HG02759 (cell line): Measurements from ENCODE around the gene ELL.
"Not testable (repeated sequence)": the region's sequence is repeated elsewhere in the genome, so short reads cannot be mapped to it uniquely, and the experiment has no call there.

Experiments
- ATAC-seq: cut with Tn5 transposase; IDR thresholded peaks from one replicate; pipeline ENCODE4 v1.9.1; 2021; ENCODE audit warnings: mild to moderate bottlenecking, moderate library complexity; ENCODE audit not compliant: unreplicated experiment

The ELL gene

DNA sequence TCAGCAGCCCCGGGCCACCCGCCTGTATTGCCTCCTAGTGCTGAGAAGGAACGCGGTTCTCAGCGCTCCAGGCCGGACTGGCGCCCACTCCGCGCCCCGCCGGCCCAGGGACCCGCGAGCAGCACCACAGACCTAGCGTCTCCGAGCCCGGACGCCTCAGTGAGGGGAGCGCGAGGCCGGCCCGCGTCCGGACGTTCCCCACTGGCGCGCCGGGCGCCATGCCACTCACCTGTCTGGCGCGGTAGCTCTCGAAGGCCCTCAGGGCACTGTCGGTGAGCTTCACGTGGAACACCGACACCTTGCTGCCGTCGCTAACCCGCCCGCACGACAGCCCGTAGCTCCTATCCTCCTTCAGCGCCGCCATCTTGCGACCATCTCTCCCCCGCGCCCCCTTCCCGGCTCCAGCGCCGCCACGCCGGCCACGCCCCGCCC is at the start of gene ELL:
TSS of gene ELL (minus strand) at position 379 of the 432 bp plus-strand sequence. CDS start at position 364, 15 bp downstream.
- peak; percentile 3 for ATAC-seq

DNA sequence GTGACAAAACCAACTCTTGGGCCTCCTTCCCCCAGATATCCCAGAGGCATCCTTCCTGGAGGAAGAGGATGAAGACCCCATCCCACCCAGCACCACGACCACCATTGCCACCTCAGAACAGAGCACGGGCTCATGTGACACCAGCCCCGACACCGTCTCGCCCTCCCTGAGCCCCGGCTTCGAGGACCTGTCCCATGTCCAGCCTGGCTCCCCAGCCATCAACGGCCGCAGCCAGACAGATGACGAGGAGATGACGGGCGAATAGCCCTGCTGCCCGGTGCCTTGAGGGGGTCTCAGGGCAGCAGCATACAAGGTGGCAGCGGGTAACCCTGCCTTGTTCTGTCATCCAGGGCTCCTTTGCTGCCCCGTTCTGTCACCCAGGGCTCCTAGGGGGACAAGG is 46.5 kb upstream of the ELL start:
- no peak for ATAC-seq

DNA sequence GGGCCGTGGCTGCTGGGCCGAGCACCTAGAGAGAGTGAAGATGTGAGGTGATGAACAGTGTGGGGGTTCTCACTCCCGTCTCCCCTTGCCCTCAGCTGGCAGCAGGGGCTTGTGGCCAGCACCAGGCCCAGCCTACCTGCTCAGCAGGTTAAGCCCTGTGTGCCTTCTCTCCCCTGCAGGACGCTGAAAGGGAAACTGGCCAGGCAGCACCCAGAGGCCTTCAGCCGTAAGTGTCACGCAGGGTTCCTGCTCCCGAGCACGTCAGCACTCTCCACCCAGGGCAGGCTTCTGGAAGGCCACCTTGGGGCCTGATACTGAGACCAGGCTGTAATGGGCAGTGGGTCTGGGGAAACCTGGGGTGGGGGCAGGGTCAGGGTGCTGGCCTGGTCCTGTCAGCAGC is 45.1 kb upstream of the ELL start:
- no peak for ATAC-seq

DNA sequence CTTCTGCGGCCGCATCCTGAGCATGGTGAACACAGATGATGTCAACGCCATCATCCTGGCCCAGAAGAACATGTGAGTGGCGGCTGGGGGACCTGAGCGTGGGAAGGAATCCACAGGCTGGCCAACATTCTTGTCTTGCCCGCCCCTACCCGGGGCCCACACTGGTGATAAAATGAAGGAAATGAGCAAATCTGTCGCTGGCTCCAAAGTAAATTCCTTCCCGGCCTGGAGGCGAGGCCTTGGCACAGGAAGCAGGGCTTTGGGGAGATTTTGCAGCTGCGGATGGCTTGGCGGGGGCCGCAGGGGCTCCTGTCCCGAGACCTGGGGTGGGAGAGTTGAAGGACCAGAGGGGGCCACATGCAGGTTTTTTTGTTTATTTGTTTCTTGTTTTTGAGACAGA is 40.2 kb upstream of the ELL start:
- no peak for ATAC-seq

DNA sequence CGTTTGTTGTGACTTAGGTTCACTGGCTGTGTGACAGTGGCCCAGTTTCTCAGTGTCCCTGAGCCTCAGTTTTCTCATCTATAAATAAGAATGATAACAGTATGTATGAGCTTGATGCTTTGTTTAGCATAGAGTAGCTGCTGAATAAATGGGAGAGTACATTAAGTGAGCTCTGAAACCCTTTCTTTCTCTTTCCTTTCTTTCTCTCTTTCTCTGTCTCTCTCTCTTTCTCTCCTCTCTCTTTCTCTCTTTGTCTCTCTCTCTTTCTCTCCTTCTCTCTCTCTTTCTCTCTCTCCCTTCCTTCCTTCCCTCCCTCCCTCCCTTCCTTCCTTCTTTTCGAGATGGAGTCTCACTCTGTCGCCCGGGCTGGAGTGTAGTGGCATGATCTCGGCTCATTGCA is 37.8 kb upstream of the ELL start:
- ATAC-seq, result no peak

DNA sequence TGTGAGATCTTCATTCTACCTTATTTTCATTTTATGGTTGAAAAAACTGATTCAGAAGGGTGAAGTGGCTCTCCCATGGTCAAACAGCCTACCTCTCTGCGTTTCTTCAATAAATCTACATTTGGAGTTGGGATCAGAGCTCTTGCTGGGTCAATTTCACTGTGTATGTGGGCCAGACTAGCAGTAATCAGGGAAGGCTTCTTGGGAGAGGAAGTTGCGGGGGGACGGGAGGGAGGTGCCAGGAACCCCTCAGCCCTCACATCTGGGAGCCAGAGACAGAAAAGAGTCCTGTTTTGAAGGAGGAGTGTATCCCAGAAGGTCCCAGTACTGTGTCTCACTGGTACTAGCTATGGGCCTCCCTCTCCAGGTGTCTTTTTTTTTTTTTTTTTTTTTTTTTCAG is 36.7 kb upstream of the ELL start:
- ATAC-seq, result no peak

DNA sequence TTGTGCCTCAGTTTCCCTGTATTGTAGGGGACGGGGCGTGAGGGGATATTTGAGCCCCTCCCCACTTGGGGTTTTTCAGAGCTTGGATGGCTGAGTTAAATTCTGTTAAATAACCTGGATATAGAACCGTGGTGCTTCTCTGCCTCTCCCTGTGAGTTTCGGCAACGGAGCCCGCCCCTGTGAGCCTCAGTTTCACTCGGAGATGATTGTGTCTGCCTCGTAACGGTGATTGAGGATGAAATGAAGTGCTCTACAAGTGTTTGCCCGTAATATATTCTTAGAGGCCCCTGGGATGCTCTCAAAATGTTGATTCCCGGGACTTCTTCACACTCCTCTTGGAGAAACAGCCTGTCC is 36.3 kb upstream of the ELL start:
- no peak for ATAC-seq

DNA sequence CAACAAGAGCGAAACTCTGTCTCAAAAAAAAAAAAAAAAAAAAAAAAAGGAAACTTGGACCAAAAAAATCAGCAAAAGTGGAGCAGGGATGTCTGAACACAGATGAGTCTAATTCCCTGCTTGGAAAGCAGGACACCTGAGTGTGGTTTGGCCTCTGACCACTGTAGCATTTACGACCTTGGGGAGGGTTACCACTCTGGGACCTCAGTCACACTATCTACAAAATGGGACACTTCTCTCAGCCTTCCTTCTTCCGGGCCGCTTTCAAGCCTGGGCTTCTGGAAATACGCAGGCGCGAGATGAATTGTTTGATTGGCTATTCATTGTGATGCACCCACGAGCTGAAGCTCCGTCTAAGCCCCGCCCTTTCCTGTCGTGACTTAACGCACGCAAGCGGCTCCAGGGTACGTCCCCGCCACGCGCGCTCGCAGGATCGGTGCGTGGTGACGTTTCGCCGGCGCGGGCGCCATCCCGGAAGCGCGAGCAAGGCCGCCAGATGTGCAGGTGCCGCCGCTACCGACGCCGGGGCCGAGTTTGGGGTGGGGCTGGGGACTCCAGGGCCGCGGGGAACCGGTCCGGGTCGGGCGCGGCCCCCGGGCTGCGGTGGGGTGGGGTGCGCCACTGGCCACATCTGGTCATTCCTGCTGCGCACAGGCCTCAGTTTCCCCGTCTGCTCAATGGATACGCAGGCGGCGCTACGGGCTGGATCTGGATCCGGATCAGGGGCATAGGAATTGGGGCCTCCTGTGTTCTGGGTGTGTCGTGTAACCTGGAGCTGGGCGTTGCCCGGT is 35.7 kb upstream of the ELL start, which contains the start of gene KXD1:
TSS of gene KXD1 (plus strand) at position 460 of the 791 bp plus-strand sequence. CDS start 4,187 bp downstream, outside the sequence.
- ATAC-seq, result peak; percentile 96

DNA sequence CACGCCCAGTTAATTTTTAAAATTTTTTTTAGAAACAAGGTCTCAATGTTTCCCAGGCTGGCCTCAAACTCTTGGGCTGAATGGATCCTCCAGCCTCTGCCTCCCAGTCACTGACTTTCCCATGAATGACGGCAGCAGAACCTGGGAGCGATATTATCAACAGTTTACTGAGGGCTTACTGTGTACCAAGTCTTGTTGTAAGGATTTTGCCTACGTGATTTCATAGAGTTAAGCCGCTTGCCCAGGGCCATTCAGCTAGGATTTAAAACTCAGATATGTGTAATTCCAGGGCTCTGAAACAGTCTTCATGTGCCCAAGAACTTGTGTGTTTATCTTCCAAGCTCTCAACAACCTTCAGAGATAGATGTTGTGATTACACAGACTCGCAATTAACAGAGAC is 29.8 kb upstream of the ELL start:
- no peak for ATAC-seq

DNA sequence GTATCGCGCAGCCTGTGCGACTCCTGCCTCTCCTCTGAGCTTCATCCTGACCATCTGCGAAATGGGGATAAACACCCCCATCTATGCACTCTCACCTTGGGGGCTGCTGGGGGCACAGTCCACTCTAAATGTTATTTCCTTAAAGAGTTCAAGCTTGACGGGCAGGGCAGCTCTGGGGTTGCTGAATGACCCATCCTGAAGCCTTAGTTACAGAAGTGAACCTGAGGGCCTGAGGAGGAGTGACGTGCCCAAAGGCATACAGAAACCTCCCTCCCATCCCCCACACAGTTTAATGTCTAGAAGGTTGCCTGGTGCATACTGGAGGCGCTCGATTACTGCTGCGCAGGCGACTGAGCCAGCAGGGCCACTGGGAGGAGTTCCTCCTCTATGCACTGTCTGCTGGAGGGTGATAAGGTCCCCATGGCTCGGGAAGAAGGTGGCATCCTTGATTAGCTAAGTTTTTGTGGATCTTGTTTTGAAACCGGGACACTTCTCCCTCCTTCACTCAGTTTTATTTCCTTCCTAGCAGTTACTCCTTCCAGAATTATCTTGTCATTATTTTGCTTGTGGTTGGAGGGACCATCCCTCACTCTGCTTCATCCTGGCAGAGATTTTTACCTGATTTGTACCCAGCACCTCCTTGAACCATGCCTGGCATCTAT is 22.1 kb upstream of the ELL start:
- ATAC-seq, result peak; percentile 52

DNA sequence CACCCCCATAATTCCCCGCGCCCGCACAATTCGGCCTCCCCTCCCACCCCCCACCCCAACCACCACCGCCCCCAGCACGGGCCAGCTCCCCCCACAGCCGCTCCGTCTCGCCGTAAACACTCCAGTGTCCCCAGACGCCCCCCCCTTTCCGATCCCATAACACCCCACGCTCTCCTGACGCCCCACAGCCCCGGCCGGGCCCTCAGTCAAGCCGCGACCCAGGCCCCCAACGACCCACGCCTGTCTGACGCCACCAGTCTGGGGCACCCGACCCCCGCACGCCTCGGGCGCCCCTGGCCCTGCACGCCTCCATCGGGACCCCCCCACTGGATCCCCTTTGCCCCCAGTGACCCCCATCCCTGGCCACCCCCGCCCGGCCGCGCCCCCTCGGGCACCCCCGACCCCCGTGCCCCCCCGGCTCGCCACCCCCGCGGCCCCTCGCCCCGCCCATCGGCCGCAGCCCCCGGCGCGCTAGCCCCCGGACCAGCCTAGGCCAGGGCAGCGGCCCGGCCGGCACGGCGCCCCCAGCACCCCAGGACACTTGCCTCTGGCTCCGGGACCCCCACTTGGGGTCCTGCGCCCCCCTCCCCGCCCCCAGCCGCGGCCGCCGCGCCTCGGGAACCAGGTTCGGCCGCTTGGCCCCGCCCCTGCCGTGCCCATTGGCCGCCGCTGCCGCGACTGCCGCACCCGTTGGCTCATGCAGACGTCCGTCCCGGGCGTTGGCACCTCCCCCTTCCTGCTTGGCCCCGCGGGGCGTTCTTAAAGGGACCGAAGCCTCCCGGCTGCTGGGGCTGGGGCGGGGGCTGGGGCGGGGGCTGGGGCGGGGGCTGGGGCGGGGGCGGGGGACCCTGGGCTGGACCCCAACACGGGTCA is 21.3 kb upstream of the ELL start, which contains the start of gene FKBP8:
TSS of gene FKBP8 (minus strand) at position 633 of the 873 bp plus-strand sequence. CDS start 1,603 bp downstream, outside the sequence.
- ATAC-seq, result peak; percentile 96

DNA sequence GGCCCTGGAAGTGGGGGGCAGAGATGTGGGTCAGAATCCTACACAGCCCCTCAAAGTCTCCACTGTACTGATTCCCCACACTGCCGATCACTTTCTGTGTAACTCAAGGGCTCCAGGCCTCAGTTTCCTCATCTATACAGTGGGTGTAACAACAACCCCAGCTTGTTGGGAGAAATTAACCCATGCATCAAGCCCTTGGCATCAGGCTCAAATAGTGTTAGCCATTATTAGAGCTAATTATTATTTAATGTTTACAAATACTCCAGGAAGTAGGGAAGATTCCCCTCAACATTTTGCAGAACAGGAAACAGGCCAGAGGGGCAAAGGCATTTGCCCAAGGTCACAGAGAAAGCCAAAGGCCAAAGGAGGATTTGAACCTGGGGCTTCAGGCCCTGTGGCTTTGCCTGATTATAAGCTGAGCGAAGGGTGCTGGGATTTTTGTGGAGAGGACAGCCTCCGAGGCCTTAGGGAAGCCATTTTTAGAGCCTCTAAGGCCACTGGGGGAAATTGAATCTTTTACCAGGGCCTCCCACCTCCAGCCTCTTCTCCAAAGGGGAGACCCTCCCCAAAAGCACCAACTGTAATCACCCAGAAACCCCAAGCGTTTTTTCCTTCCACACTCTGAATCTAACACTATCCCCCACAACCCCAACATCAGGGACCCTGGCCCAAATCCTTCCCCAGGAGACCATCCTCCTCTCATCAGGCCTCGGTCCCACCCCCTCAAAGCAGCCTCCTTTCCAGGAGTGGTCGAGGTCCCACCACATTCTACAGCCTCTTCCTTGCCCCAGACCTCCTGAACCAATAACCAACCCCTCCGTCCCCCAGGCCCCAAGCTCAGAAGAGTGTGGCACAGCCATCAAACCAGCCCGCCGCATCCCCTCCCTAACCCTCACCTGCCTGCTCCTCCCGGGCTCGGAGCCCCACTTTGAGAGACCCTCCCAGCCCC is 20.4 kb upstream of the ELL start:
- no peak for ATAC-seq

DNA sequence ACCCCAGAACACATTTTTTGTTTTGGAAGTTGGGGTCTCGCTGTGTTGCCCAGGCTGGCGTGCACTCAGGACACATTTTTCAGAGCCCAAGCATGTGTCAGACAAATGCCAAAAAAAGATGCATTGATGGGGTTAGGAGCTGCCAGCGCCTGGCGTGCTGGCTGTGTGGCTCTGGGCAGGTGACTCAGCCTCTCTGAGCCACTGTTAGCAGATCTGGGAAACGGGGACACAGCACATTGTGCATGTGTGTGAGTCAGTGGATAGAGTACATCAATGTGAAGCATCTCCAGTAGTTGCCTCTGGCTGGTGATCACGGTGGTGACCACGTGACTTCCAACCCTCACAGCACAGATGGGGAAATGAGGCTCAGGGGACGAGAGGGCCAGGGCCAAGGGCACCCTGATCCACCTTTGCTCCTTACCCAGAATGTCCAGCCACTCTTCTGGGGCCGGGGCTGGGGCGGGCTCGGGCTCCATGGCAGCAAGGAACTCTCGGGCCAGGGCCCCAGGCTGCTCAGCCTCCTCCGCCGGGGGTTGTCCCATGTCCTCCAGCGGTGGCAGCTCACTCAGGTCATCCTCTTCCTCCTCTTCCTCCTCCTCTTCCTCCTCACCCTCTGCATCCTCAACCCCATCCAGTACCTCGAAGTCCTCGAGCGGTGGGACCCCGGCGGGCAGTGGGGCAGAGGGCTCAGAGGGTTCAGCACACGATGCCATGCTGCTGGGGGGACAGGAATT is 19.6 kb upstream of the ELL start:
- ATAC-seq, result no peak

DNA sequence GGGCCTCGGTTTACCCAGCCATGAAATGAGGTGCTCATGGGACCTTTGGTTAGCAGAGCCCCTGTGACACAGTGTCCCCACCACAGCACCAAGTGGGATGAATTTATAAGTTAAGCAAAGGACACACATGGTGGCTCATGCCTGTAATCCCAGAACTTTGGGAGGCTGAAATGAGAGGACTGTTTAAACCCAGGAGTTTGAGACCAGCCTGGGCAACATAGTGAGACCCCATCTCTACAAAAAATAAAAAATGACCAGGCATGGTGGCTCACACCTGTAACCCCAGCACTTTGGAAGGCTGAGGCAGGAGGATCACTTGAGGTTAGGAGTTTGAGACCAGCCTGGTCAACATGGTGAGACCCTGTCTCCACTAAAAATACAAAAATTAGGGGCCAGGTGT is 18.3 kb upstream of the ELL start:
- not testable (repeated sequence) for ATAC-seq

DNA sequence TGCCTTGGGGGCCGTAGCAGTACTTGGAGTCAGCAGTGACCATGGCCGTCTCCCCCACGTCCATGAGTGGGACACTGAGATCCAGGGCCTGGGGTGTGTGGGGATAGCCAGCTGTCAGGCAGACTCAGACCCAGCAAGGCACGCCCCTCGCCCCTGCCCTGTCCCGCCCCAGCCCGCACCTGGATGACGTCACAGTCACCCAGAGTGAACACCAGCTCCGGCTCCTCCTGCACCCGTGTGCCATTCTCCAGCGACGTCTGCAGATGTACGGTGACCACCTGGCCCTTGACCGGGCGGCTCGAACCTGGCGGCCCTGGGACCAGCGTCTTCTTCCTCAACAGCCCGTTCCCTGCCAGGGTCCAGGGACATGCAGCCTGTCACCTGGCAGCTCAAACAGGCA is 17.5 kb upstream of the ELL start:
- no peak for ATAC-seq

DNA sequence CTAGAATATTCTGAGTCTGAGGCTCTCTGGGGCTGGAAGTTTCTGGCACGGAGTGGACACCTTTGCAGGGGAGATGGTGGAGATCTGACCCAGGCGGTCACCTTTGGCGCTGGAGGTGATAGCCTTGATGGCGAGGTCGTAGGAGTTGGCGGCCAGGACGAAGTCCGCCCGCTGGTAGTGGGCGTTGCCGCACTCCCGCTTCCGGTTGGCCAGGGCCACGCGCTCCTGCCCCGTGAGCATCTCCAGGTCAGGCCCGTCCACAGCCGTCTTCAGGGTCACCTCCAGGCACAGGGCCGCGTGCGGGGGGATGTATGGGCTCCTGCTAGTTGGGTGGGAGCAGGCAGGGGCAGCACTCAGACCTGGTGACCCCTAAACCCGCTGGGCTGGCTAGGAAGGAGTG is 16.2 kb upstream of the ELL start:
- ATAC-seq, result no peak

DNA sequence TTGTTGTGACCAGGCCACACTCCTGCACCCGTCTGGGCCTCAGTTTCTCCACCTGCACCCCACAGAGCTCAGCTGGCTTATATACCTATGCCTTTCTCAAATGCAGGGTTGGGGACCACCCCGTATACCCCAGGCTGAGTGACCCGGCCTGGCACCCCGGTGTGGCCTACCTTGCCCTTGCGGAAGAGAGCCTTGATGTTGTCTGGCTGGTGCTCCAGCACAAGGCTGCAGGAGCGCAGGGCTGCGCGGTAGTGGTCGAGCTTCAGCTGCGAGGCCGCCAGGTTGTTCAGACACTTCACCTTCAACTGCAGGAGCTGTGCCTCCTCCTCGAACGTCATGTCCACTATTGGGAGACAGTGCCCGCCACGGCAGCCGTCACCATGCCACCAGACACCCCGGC is 15.6 kb upstream of the ELL start:
- ATAC-seq, result no peak

DNA sequence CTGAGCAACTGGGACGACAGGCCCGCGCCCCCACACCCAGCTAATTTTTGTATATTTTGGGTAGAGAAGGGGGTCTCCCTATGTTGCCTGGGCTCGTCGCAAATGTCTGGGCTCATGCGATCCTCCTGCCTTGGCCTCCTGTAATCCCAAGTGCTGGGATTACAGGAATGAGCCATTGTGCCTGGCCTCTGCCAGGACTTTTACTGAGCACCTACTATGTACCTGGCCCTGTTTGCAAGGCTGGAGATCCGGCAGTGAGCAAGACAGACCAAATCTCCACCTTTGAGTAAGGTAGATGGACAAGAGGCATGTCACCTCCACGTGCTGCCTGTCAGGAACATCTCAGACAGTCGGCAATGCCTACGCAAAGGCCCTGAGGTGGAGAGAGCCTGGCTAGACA is 14.6 kb upstream of the ELL start:
- ATAC-seq, result no peak

DNA sequence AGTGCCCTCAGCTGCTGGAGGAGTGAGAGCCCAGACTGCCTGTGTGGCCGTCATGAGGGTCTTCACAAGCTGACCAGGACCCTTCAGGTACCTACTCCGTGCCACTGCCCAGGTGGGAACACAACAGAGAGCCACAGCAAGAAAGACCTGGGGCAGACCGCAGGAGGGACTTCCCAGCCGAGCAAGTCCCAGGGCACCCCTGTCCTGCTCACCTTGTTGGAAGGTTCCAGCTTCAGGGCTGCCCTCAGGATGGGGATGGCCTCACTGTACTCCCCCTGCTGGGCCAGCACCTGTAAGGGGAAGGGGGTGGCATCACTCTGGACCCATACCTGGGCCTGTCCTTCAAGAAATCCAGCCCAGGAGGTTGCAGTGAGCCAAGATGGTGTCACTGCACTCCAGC is 11.2 kb upstream of the ELL start:
- ATAC-seq, result no peak
